ENCODE results near the gene LRWD1. TPM values are rescaled to one million over a fixed set of nuclear protein-coding genes. Genes with fewer than 3 reads are reported as not detected.

Gene LRWD1
- polyA plus RNA-seq = 10 to 100 TPM; 13.5 to 22.8 (median 21.5) TPM

DNA sequence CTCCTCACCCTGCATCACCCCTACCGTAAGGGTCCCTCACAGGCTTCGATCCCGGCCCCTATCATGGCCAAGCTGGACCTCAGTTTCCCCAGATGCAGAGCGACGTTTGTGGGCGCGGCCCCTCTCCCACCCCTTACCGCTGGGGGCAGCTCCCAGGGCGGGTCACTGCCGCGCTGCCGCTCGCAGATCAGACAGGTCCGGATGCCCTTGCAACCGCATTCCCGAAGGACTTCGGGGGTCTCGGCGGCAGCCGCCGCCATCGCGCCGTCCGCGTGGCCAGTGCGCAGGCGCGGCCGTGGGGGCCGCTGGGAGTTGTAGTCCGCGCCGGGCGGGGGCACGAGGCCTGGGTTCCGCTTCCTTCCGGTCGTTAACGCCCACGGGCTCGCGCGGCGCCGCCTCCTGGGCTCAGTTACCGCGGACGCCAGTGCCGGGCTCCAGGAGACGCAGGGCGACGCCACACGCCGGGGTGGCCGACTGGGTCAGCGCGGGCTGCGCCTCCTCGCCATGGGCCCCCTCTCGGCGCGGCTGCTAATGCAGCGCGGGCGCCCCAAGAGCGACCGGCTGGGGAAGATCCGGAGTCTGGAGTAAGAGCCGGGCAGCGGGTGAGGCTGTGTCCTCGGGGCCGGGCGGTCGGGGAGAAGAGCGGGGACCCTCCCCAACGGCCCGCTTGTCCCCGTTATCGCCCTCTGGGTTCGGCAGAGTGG is at the start of gene LRWD1, which contains the start of gene ALKBH4:
Gene LRWD1, plus strand, starts transcription at position 408 of the 704 bp plus-strand sequence. Its CDS starts 97 bp downstream, at position 505.
Gene ALKBH4, minus strand, starts transcription at position 287 of the 704 bp plus-strand sequence. Its CDS starts 27 bp downstream, at position 260.
- peak; percentile 94 to 95 (median 94) for DNase-seq
- Mint-ChIP-seq H3K27ac (peak within 1 kb of the TSS; percentile 72 to 92 (median 78)), H3K9me3 (no peaks in the 10 kb centered on the region), H3K4me1 (peaks cover 35 to 44% of the 10 kb centered on the region in 2 donors), H3K4me3 (peak within 1 kb of the TSS; percentile 86 to 95 (median 91)), H3K27me3 (ENCODE audit: low read depth in 3 of 3) (peaks cover 0 to 6% (median 4%) of the 10 kb centered on the region in 3 donors), H3K36me3 (peaks cover 0 to 3% (median 3%) of the 10 kb centered on the region in 3 donors)

DNA sequence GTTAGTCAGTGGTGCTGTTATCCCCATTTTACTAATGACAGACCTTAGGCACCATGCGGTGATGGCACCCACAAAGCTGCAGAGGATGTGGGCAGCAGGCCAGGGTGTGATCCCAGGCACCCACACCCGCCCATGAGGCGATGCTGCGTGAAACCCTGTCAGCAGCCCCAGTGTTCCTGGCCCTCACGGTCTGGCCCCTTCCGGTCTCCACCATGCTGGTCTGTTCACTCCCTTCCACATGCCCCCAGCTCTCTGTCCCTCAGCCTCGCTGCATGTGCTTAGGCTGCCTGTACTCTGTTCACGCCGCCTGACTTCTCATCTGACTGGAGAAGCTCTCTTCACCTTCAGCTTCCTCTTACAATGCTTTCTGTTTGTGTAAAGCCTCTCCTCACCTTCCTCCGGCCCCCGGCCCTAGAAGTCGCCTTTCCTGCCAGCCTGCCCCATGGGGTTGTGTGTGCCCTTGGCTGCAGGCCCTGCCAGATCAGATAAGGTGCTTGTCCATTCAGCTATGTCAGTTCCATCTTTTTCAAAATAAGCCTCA is 49.0 kb upstream of the LRWD1 start:
- peak; percentile 88 to 89 (median 88) for DNase-seq
- peaks cover 74 to 78% of the 10 kb centered on the region in 2 donors for H3K4me1 Mint-ChIP-seq
- H3K27me3 Mint-ChIP-seq (ENCODE audit: low read depth in 3 of 3) = peaks cover 5 to 17% (median 12%) of the 10 kb centered on the region in 3 donors
- H3K4me3 Mint-ChIP-seq = peak overlapping the region; percentile 80 to 91 (median 86)
- peaks cover 0 to 16% (median 13%) of the 10 kb centered on the region in 3 donors for H3K36me3 Mint-ChIP-seq
- H3K9me3 Mint-ChIP-seq = no peaks in the 10 kb centered on the region
- peak overlapping the region; percentile 97 to 99 (median 98) for H3K27ac Mint-ChIP-seq

DNA sequence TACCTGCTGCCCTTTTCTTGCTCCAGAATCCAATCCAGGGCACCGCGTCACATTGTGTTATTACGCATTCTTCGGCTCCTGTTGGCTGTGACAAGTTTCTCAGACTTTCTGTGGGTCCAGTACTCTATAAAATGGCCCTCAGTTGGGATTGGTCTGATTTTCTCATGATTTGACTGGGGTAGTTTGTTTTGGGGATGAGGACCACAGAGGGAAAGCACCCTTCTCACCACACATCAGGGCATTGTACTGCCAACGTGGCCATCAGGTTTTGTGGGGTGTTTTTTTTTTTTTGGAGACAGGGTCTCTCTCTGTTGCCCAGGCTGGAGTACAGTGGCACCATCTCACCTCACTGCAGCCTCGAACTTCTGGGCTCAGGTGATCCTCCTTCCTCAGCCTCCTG is 48.4 kb upstream of the LRWD1 start:
- Mint-ChIP-seq H3K27me3 (ENCODE audit: low read depth in 3 of 3) (peaks cover 7 to 17% (median 12%) of the 10 kb centered on the region in 3 donors), H3K36me3 (peaks cover 0 to 17% (median 15%) of the 10 kb centered on the region in 3 donors), H3K4me1 (peaks cover 80 to 84% of the 10 kb centered on the region in 2 donors), H3K4me3 (peak overlapping the region; percentile 80 to 91 (median 86)), H3K9me3 (no peaks in the 10 kb centered on the region), H3K27ac (peak overlapping the region; percentile 97 to 99 (median 98))
- DNase-seq = no peak

DNA sequence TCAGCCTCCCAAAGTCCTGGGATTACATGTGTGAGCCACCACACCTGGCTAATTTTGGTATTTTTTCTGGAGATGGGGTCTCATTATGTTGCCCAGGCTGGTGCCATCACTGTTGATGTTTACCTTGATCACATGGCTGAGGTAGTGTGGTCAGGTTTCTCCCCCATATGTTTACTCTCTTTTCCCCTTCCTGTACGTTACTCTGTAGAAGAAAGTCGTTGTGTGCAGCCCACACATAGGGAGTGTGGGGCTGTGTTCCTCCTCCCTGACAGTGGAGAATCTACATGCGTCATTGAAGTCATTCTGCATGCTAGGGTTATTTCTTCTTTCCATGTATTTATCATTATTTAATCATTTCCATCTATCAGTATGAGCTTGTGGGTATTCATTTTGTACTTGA is 47.7 kb upstream of the LRWD1 start:
- DNase-seq = peak; percentile 28 to 39 (median 35)
- H3K36me3 Mint-ChIP-seq = peaks cover 0 to 13% (median 11%) of the 10 kb centered on the region in 3 donors
- no peaks in the 10 kb centered on the region for H3K9me3 Mint-ChIP-seq
- peak overlapping the region; percentile 97 to 99 (median 98) for H3K27ac Mint-ChIP-seq
- peak overlapping the region; percentile 80 to 91 (median 86) for H3K4me3 Mint-ChIP-seq
- peaks cover 7 to 17% (median 12%) of the 10 kb centered on the region in 3 donors for H3K27me3 Mint-ChIP-seq (ENCODE audit: low read depth in 3 of 3)
- peaks cover 85 to 91% of the 10 kb centered on the region in 2 donors for H3K4me1 Mint-ChIP-seq

DNA sequence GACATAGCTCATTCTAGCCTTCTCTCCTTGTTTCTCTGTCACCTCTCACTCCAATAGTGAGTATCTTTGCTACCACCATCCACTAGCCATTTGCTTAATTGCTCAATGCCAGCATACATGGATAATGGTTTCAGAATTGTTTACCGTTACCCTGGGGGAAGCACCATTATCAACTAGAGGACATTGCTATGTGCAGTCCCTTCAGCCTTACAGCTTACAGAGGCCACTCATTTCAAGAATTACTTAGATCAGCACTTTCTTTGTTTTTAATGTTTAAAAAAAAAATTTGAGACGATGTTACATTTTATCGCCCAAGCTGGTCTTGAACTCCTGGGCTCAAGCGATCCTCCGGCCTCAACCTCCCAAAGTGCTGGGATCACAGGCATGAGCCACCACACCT is 46.2 kb upstream of the LRWD1 start:
- peaks cover 7 to 17% (median 12%) of the 10 kb centered on the region in 3 donors for H3K27me3 Mint-ChIP-seq (ENCODE audit: low read depth in 3 of 3)

DNA sequence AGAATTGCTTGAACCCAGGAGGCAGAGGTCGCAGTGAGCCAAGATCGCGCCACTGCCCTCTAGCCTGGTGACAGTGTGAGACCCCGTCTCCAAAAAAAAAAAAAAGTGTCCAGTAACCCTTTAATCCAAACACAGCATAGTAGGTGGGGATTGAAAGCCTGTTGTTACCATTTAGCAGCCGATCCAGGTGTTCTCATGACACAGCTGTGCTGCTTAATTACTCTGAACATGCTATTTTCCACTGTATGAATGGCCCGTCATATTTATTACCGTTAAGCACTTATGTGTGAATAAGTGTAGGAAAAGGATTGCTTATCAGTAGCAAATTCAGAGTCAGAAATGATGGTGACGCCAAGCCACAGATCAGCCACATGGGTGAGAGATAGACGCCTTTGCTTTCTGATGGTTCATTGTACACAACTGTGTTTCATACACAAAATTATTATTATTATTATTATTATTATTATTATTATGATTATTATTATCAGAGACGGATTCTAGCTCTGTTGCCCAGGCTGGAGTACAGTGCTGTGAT is 43.0 kb upstream of the LRWD1 start:
- H3K4me3 Mint-ChIP-seq = peak overlapping the region in 2 of 5 donors; percentile 30 to 36
- H3K27ac Mint-ChIP-seq = peak overlapping the region; percentile 17 to 100 (median 72)
- DNase-seq = no peak
- peaks cover 3 to 22% (median 11%) of the 10 kb centered on the region in 3 donors for H3K36me3 Mint-ChIP-seq
- no peaks in the 10 kb centered on the region for H3K9me3 Mint-ChIP-seq
- peaks cover 13 to 23% (median 14%) of the 10 kb centered on the region in 3 donors for H3K27me3 Mint-ChIP-seq (ENCODE audit: low read depth in 3 of 3)
- H3K4me1 Mint-ChIP-seq = peaks cover 88 to 92% of the 10 kb centered on the region in 2 donors

More for the DNA sequence above, 46.2 kb upstream of the LRWD1 start:
- Mint-ChIP-seq H3K4me3 (peak overlapping the region; percentile 6 to 64 (median 39)), H3K36me3 (peaks cover 0 to 13% (median 11%) of the 10 kb centered on the region in 3 donors), H3K9me3 (no peaks in the 10 kb centered on the region), H3K4me1 (peaks cover 86 to 92% of the 10 kb centered on the region in 2 donors), H3K27ac (peak overlapping the region; percentile 83 to 99 (median 98))
- DNase-seq = no peak

DNA sequence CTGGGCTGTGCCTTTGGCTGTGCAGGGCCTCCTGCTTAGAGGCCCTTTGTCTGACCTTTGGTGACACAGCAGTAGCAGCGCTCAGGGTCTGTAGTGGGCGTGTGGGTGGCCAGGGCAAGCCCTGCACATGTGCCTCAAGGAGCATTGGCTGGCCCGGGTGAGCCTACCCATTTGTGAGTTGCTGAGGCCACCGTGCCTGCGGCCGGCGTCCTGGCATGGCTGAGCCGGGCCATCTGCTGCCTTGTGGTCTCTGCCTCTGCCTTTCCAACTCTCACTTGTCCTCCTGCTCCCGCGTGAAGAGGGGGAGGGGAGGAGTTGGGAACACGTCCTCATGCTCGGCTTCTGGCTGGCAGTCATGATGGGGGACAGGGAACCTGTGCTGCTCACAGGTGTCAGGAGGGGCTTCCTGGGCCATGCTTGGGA is 40.6 kb upstream of the LRWD1 start:
- H3K9me3 Mint-ChIP-seq = no peaks in the 10 kb centered on the region
- DNase-seq = no peak
- peaks cover 3 to 22% (median 11%) of the 10 kb centered on the region in 3 donors for H3K36me3 Mint-ChIP-seq
- H3K4me1 Mint-ChIP-seq = peaks cover 82 to 87% of the 10 kb centered on the region in 2 donors
- peak overlapping the region in 3 of 5 donors; percentile 37 to 86 (median 67) for H3K4me3 Mint-ChIP-seq
- peak overlapping the region; percentile 99 to 100 (median 100) for H3K27ac Mint-ChIP-seq
- peaks cover 14 to 17% (median 14%) of the 10 kb centered on the region in 3 donors for H3K27me3 Mint-ChIP-seq (ENCODE audit: low read depth in 3 of 3)

DNA sequence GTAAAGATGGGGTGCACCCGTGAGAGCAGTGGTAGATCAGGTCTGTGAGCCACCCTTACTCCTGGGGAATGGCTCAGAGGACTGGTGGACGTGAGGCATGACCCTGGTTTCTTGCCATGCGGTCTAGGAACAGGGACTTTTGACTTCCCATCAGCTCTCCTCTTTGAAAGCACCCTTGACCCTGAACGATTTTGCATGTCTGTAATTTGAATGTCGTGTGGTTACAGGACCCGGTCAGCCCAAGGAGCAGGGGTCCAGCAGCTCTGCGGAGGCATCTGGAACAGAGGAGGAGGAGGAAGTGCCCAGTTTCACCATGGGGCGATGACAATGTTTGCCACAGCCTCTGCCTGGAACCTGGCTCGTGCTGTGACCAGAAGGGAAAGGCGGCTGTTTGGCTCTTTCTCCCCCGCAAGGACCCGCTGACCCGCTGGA is 40.0 kb upstream of the LRWD1 start:
- Mint-ChIP-seq H3K27me3 (ENCODE audit: low read depth in 3 of 3) (peaks cover 15 to 19% (median 17%) of the 10 kb centered on the region in 3 donors), H3K4me1 (peaks cover 83 to 88% of the 10 kb centered on the region in 2 donors), H3K4me3 (peak overlapping the region; percentile 37 to 94 (median 67)), H3K36me3 (peaks cover 3 to 19% (median 11%) of the 10 kb centered on the region in 3 donors), H3K27ac (peak overlapping the region; percentile 99 to 100 (median 100)), H3K9me3 (no peaks in the 10 kb centered on the region)
- no peak for DNase-seq

DNA sequence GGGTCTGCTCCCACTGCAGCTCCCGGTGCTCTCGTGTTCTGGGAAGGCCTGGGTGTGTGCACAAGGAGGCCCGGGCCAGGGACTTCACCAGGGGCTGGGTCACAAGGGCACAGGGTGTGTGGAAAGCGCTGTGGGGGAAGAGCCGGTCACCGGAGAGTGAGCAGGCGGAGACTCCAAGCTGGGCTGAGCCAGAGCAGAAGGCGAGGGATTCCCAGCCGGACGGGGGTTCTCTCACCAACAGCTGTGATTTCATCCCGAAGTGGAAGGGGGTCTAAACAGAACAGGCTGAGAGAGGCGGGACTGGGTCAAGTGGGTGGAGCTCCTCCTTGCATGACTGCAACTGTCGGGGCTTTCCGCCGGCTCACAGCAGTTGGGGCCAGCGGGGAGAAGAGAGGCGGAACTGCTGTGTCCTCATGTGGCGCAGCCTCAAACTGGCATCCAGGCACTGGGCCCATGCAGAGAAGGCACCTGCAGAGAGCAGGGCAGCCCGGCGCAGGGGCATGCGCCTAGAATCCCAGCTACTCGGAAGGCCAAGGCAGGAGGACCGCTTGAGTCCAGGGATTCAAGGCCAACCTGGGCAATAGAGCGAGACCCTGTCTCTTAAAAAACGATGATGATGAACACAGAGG is 39.0 kb upstream of the LRWD1 start:
- Mint-ChIP-seq H3K4me1 (peaks cover 81 to 87% of the 10 kb centered on the region in 2 donors), H3K27me3 (ENCODE audit: low read depth in 3 of 3) (peaks cover 16 to 22% (median 17%) of the 10 kb centered on the region in 3 donors), H3K9me3 (no peaks in the 10 kb centered on the region), H3K4me3 (peak overlapping the region; percentile 77 to 94 (median 86)), H3K27ac (peak overlapping the region; percentile 99 to 100 (median 100)), H3K36me3 (peaks cover 3 to 13% (median 4%) of the 10 kb centered on the region in 3 donors)
- DNase-seq = peak; percentile 80 to 85 (median 83)

DNA sequence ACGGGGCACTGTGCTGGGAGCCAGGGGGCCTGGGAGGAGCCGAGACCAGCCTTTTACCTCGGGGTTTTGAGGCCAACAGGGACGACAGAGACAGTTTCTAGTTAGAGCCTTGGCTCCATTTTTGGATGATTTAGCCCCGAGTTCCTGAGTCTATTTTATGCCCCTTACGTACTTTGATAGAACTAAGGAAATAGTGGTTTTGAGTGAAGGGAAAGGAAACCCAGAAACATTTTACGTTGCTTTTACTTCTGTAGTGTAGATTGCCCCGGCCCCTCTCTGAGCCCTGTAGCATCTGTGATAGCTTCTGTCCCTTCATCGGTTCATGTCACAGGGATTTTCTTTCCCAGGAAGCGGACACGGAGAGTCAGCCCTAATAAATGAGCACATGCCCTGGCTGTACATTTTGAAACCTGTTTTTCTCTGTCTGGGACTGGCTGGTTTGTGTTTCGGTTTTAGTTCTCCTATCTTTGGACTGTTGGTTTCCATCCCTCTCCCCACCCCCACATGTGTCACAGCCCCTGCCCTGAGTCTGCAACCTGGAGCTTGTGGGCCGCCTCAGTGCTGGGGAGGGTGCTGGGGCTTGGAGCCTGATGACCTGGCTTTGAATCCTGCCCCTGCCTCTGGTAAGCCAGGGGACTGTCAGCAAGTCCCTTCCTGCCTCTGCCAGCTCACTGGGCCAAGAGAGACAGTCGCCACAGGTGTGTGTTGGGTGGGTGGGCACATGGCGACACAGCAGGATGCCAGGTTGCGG is 38.3 kb upstream of the LRWD1 start:
- Mint-ChIP-seq H3K4me3 (peak overlapping the region; percentile 77 to 94 (median 86)), H3K9me3 (no peaks in the 10 kb centered on the region), H3K27me3 (ENCODE audit: low read depth in 3 of 3) (peaks cover 16 to 22% (median 17%) of the 10 kb centered on the region in 3 donors), H3K36me3 (peaks cover 0 to 9% (median 3%) of the 10 kb centered on the region in 3 donors), H3K27ac (peak overlapping the region; percentile 99 to 100 (median 100)), H3K4me1 (peaks cover 82 to 87% of the 10 kb centered on the region in 2 donors)
- peak; percentile 76 to 82 (median 81) for DNase-seq

DNA sequence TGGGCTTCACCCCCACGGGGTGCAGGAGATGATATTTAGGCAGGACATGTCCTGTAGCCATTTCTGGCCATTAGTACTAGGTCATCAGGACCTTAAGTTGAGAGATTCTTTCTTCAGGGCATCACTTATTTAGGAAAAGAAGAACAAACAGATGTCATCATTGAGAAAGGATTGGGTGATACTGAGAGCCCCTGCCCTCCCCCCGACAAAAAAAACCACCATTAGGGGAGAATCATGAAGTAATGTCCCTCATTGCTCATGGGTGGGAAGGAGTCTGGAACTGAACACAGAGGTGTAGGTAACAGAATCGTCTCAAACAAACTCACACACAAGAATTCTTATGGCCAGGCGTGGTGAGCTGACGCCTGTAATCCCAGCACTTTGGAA is 37.8 kb upstream of the LRWD1 start:
- H3K4me3 Mint-ChIP-seq = peak overlapping the region; percentile 77 to 94 (median 86)
- H3K36me3 Mint-ChIP-seq = peaks cover 0 to 9% (median 3%) of the 10 kb centered on the region in 3 donors
- peaks cover 83 to 87% of the 10 kb centered on the region in 2 donors for H3K4me1 Mint-ChIP-seq
- peaks cover 17 to 25% (median 21%) of the 10 kb centered on the region in 3 donors for H3K27me3 Mint-ChIP-seq (ENCODE audit: low read depth in 3 of 3)
- H3K27ac Mint-ChIP-seq = peak overlapping the region; percentile 99 to 100 (median 100)
- H3K9me3 Mint-ChIP-seq = no peaks in the 10 kb centered on the region
- DNase-seq = no peak

DNA sequence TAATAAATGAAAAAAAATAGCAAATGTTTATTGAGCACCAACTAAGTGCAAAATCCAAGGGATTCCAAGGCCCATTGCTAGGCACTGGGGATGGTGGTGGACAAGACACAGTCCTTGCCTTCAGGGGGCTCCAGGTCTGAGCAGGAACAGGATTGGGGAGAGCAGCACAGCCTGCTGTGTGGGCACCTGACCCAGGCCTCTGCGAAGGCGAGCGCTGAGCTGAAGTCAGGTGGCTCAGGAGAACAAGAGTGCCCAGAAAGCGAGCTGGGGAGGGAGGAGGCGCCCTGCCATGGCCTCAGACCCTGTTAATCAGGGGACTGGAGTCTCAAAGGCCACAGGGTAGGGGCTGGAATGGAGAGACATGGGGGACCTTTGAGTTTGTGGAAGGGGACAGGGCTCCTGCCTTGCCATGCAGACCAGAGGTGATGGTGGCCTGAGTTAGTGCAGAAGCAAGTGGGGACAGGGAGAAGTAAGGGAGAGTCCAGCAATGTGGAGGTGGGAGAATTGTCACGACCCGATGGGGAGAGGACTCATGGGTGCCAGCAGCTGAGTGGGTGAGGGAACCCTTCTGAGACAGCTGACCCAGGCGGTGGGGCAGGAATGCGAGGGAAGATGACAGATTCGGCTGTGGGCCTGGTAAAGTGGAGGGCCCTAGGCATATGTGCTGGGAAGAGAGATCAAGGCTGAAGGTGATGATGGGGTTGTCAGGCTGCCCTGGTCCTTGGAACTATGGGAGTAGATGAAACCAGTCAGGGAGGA is 35.5 kb upstream of the LRWD1 start:
- H3K4me3 Mint-ChIP-seq = peak overlapping the region in 4 of 5 donors; percentile 1 to 60 (median 21)
- peaks cover 27 to 36% (median 31%) of the 10 kb centered on the region in 3 donors for H3K27me3 Mint-ChIP-seq (ENCODE audit: low read depth in 3 of 3)
- peaks cover 0 to 9% (median 3%) of the 10 kb centered on the region in 3 donors for H3K36me3 Mint-ChIP-seq
- peak overlapping the region; percentile 86 to 100 (median 99) for H3K27ac Mint-ChIP-seq
- no peaks in the 10 kb centered on the region for H3K9me3 Mint-ChIP-seq
- H3K4me1 Mint-ChIP-seq = peaks cover 77 to 80% of the 10 kb centered on the region in 2 donors
- DNase-seq = no peak

Data from immature natural killer cell (primary cell).